Fibroblast of skin of left quadriceps (primary cell): Measurements from ENCODE around the gene TSR1.
"Not testable (repeated sequence)": the region's sequence is repeated elsewhere in the genome, so short reads cannot be mapped to it uniquely, and the experiment has no call there.

Source experiments
- DNase-seq, 2 experiments: peaks; one replicate each; pipeline ENCODE4 v3.0.0-alpha.2; 2013; ENCODE audit warnings: low read depth in 2 of 2

Gene TSR1

DNA sequence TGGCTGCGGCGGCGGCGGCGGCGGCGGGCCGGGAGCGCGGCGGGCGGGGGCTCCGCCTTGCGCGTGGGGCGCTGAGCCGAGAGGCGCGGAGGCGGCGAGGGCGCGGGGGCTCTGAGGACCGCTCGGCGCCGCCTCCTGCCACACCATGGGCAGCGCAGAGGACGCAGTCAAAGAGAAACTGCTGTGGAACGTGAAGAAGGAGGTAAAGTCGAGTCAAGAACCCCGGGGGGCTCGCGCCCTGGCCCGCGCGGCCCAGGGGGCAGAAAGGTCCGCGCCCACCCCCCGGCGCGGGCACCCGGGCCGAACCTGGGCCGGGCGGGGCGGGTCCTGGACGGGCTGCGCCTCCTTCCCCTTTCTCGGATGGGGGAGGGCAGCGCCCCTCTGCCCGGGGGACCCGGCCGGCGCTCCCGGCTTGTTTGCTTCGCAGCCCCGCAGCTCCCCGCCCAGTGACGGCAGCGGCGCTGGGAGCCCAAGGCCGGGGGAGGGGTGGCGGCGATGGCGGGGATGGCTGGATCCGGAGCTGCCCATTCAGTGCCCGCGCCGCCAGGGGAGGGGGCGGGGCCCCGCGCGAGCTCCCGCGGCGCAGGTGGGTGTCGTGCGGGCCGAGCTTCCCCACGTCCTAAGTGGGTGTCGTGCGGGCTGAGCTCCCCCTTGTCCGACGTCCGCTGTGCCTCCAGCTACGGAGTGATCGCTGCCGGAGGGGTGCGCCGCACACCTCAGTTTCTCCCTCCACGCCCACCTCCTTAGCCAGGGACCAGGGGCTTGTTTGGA is 1.5 kb upstream of the TSR1 start:
- no peak for DNase-seq

DNA sequence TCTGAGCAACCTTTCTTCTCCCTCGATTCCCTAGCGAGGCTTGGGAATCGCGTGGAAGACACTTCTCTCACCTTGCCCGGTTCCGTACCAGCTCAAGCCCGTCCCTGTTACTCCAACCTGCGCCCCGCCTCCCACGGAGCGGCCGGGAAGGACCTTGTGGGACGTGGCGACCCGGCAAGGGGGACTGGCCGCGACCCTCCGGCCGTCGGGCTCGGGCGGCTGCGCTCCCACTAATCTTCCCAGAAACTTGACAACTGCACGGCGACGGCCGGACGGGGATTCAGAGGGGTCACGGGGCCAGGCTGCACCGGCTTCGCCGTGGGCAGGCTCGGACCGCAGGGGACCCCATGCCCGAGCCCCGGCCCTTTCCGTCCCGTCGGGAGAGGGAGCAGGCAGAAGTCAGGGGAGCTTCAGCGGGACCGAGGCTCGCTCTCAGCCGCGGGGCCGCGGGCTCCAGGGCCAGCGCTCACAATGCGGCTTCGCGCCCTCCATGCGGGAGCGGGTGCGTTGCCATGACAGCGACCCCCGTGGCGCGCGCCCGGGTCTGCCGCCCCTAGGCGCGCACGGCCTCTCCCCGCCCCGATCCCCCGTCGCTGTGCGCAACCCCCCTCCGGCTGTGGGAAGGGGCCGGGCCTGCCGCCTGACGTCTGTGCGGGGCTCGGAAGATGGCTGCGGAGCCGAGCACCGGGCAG is 741 bp upstream of the TSR1 start, which contains the start of gene SGSM2:
Gene SGSM2 (plus strand): TSS at position 650 of the 692 bp plus-strand sequence. CDS start 188 bp downstream, outside the sequence.
- DNase-seq, result no peak

DNA sequence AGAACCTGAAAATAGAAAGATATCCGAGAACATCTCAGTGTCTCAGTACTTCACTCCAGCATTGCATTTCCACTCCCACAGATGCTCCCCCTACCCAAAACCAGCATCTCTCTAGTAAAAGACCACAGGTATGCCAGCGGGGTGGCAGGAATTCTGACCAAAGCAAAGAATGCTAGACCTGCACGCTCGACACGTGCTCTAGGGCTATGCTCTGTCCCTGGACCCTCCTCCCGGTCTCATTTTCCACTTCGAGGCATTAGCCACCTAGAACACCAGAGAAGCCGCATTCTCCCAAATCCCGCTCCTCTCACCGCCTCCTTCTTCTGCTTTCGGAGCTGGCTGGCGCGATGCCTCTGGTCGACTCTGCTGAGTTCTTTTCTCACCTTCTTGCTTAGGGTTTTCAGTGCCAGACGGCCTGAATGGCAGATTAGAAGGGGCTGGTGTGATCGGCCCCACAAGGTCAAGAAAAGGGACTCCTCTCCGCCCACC is 487 bp downstream of the TSR1 start:
- no peak for DNase-seq

DNA sequence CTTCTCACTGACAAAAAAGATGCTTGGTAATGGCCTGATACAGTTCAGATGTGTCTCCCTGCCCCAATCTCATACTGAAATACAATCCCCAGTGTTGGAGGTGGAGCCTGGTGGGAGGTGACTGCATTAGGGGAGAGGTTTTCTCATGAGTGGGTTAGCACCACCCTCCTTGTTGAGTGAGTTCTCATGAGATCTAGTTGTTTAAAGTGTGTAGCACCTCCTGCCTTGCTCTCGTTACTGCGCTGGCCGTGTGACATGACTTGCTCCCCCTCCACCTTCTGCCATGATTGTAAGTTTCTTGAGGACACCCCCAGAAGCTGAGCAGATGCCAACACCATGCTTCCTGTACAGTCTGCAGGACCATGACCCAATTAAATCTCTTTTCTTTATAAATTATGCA is 5.0 kb downstream of the TSR1 start:
- DNase-seq, result no peak

DNA sequence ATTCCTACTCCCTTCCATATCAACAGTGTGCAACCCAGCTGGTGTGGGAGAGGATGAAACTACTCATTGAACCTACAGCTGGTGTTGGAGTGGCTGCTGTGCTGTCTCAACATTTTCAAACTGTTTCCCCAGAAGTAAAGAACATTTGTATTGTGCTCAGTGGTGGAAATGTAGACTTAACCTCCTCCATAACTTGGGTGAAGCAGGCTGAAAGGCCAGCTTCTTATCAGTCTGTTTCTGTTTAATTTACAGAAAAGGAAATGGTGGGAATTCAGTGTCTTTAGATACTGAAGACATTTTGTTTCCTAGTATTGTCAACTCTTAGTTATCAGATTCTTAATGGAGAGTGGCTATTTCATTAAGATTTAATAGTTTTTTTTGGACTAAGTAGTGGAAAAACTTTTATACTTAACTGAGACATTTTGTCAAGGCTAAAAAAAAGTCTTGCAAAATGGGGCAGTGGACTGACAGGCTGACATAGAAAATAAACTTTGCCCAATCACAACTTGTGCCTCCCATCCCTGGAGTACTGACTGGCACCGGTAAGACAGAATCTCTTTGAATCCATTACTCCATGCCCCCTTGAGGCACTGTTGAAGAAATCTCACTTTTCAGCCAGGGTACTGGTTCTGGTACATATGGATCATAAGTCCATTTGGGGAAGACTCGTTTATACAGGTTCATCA is 12.5 kb downstream of the TSR1 start:
- no peak for DNase-seq

DNA sequence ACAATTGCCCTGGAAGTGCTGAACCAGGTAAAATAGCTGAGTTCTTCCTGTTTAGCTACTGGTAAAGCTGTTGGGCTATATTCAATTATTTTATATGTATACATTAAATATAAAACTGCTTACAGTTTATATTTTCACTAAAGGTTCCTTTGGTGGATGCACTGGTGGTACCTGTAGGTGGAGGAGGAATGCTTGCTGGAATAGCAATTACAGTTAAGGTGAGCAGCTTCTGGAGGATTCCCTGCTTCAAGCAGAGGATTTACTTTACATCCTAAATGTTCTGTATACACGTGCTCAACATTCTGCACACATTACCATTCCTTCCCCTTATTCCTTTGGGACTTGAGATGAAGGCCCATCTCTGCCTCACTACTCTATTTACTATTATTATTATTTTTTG is 14.9 kb downstream of the TSR1 start:
- DNase-seq, result no peak

DNA sequence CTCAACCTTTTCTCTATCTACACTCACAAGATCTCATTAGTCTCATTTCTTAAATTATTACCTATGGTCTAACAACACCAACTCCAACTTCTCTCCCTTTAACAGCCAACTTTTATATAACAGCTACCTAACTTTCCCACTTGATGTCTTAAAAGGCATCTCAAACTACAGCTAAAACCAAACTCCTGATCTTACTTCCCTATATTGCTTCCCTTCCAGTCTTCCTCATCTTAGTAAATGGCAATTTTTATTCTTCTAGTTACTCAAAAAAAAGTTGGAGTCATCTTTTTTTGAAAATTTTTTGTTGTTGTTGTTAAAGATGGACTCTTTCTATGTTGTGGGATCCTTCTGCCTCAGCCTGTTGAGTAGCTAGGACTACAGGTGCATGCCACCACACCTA is 17.2 kb downstream of the TSR1 start:
- no peak for DNase-seq

DNA sequence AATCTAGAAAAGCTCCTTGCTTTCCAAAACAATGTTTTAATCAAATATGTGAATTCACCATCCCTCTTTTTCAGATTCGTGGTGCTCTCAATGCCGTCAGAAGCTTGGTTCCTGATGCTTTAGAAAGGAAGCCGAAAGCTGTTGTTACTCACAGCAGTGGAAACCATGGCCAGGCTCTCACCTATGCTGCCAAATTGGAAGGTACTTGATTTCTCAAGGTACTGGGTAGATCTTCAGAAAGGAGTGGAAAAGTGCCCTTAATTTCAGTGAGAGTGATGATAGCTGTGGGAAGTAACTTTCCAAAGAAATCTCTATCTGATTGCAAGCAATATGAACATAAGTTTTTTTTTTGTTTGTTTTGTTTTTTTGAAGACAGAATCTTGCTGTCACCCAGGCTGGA is 18.5 kb downstream of the TSR1 start:
- no peak for DNase-seq

DNA sequence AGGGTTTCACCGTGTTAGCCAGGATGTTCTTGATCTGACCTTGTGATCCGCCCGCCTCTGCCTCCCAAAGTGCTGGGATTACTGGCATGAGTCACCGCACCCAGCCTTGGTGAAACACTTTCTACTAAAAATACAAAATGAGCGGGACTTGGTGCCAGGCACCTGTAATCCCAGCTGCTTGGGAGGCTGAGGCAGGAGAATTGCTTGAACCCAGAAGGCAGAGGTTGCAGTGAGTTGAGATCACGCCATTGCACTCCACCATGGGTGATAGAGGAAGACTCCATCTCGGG is 19.4 kb downstream of the TSR1 start:
- DNase-seq, result not testable (repeated sequence)

DNA sequence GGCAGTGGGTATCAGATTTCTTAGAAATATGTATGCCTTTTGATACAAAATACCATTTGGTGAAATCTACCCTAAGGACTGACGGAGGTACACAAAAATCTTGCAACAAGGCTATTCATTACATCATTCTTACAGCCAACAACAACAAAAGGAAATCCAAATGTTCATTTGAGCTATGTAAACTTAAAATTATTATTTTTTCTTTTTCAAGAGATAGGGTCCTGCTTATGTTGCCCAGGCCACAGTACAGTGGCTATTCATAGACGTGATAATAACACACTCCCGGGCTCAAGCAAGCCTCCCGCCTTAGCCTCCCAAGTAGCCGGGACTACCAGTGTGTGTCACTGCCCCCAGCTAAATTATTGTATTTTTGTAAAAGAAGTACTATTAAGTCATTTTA is 23.5 kb downstream of the TSR1 start:
- DNase-seq, result no peak

DNA sequence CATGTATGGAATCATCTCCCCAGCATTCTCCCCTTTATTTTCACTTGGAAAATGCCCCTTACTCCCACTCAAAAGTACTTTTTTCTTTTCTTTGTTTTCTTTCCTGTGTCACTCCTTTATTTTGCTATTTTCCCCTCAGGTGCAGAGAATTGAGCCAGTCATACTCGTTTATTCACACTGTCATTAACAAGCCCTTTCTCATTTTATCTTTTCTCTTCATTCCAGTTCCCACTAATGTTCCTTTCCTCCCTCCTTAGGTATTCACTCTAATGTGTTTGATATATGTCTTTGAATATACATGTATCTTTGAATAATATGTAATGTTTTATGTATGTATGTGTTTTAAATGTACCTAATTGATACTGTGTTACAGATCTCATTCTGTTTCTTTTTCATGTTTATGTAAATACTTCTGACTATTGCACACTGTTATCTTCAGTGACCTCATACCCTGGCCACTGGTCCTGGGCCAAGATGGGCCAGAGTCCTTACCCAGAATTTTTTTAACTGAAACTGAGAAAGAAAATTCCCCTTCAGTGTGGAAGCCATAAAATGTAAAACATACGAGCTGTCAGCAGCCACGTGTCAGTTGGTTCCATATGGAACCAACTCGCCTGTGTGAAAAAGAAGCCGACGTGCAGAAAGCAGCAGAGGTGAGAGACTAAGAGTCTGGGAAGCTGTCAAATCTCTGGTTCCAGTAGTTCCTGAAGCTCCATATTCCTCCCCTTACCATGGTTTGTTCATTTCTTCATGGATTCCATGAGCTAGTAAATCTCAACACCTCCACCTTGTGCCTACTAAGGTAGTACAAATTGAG is 26.7 kb downstream of the TSR1 start:
- peak; percentile 16 to 20 for DNase-seq

DNA sequence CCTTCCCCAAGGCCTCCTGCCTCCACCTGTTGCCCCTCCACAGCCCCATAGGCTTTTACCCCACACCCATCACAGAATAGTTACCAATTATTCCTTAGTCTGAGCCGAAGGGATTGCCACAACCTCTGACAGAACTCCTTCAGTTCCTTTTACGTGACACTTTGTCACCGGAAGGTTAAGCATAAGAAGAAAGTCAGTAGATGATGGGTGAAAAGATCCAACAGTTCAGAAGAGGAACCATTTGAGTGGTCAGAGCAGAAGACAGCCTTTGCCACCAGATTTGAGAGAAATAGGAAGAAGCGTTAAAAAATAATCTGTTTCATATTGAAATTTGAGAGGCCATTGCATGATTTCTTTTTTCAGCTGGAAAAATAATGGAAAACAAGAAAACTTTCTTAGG is 31.3 kb downstream of the TSR1 start:
- DNase-seq, result no peak

DNA sequence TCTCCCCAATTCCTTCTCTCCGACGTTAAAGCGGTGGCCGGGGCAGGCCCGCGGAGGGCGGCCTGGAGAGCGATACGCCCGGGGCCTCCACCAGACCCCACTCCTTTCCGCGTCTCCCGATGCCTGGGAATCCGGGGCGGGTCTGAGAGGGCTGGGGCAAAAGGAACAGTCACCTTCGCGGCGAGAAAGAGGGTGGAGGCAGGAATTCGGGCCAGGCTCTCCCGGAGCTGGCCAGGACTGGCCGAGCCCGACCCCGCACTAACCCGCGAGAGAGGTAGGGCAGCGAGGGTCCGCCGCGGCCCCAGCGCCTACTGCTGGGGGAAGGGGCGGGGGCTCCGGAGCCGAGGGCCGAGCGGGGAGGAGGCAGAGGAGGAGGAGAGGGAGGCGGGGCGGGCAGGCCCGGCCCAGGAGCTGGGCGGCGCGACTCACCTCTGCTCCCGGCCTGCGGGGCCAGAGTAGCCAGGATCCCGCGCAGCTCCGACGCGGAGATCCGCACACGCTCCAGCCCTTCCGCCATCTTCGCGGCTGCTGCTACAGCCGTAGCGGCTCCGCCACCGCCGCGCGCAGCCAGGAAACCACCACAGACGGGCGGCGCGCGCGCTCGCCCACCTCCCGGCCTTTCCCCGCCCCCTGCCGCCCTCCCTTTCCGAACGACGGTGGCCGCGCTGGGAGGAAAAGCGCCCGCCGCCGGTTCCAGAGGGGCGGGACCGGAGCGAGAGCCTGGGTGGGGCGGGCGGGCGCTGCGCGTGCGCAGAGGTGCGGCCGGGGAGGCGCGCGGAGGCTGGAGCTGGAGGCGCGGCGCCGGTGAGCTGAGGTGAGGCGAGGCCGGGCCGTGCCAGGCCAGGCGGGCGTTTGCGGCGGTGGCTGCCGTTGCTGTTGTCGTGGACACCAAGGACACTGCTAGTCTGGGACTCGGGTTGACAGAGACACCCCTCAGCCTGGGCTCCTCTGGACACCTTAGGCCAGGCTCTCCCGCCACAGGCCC is 32.8 kb downstream of the TSR1 start, which contains the start of the genes SMG6 and SRR:
Gene SMG6 (minus strand): TSS at position 582 of the 985 bp plus-strand sequence. CDS start 65 bp downstream, at position 517.
Gene SRR (plus strand): TSS at position 747 of the 985 bp plus-strand sequence. CDS start 11,611 bp downstream, outside the sequence.
- peak; percentile 80 to 84 for DNase-seq

DNA sequence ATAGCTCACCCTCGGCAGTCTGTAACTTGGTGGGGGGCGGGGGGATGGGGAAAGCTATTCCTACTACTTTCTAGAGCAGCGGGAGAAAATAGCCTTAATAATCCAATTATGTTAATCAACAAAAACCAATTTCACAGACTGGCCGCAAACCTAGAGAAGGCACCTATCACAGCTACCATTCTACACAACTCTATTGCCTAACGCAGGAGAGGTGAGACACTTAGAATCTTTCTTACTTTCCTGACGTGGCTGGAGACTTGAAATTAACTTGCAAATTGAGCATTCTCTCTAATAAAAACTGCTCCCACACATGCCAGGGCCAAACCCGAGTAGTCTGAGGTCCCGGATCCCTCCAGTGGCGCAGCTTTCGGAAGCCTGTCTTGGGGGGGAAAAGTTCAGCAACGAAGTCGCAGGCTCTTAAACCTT is 33.5 kb downstream of the TSR1 start:
- no peak for DNase-seq

DNA sequence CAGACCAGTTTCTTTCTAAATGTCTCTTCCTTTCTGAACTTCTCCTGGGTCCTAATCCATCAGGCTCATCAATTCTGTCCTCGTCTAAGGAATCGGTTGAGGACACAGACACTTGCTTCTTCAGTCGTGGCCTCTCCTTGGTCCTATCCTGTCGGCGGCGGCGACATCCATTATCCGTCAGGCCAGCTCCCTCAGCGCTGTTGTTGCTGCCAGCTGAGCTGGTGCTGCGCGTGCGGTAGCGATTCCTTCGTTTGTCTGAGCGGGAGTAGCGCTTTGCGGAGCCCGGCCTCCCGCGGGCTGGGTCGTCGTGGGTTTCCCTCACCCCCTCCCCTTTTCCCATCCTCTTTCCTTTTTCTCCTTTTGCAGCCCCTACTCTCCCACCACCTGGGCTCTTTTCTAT is 36.5 kb downstream of the TSR1 start:
- no peak for DNase-seq

DNA sequence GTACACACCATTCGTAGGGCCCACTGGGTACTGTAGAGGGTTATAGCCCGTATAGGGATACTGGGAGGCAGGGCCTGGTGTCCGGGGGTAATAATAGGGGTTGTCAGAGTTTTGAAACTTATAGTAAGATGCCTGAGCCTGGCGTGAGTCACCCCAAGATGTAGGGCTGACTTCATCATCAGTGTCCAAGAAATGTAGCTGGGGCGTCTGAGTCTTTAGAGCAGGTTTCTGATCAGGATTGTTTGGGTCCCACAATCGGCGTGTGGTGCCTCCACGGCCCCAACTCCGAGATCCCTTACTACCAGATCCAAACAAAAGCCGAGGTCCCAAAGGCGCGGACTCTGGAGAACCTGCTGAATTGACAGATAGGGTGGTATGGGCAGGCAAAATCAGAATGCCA is 37.1 kb downstream of the TSR1 start:
- DNase-seq, result no peak

DNA sequence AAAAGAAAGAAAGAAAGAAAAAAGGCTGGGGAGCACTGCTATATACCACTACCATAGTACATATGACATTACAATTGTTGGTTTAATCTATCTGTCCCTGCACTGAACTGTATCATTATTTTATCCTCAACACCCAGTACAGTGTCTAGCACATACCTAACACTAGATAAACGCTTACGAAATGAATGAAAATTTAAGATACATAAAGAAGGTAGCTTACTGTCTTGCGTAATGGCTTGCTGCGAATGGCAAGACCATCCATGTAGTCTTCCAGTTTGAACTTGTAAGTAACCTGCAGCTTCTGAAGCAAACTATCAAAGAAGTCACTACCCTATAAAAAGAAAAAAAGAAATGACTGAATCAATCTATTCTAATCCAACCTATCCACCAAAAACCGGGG is 39.2 kb downstream of the TSR1 start:
- DNase-seq, result no peak

DNA sequence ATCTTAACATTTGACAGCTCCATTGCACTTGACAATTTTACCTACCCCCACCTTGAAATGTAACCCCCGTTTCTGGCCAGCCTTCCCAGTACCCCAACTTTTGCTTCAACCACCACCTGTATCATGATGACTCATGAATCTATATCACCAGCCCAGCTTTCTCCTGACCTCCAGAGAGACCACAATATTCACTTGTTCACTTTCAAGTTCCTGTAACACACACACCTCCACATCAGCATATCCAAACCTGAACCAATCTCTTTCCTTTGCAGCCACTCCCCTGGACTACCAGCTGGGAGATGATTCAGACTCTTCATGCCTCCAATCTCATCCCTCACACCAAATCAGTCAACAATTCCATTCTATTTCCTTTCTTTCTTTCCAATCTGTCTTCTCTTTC is 40.7 kb downstream of the TSR1 start:
- no peak for DNase-seq

DNA sequence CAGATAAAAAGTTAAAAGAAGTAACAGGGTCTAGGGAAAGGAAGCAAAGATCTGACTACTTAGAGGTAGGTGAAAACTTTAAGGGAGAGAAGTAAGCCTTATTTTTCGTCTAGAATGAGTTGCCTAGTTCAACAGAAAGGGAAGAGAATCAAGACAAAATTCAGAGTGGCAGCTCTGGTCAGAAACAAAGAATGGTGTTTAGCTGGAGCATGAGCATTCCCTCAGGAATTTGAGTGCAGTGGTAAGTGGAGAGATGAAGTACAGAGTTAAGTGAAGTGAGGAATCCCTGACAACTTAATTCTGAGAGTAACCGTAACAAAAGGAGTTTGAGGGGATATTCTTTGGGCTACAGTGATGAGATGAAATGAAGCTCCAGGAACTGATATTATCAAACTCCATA is 44.2 kb downstream of the TSR1 start:
- DNase-seq, result no peak

DNA sequence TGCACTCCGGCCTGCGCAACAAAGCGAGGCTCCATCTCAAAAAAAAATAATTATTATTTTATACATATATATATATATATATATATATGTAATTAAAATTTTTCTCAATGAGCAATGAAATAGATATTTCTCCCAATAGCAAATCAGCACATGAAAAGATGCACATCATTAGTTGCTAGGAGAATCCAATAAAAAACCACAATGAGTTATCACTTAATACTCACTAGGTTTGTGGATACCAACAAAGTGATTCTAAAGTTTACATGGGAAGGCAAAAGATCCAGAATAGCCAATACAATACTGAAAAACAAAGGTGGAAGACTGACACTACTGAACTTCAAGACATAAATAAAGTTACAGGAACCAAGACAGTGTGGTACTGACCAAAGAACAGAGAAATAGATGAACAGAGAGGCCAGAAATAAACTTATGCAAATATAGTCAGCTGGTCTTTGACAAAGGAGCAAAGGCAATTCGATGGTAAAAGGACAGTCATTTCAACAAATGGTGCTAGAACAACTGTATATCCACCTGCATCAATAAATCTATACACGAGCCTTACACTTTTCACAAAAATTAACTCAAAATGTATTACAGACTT is 46.3 kb downstream of the TSR1 start:
- DNase-seq, result no peak
